GM18526 (cell line): Measurements from ENCODE around the gene DPCD.

Source experiments
- POLR2A ChIP-seq: IDR thresholded peaks from 3 replicates; pipeline ENCODE4 v1.6.1; 2011; ENCODE audit not compliant: insufficient read length; ENCODE audit errors: extremely low read depth

DPCD gene

DNA sequence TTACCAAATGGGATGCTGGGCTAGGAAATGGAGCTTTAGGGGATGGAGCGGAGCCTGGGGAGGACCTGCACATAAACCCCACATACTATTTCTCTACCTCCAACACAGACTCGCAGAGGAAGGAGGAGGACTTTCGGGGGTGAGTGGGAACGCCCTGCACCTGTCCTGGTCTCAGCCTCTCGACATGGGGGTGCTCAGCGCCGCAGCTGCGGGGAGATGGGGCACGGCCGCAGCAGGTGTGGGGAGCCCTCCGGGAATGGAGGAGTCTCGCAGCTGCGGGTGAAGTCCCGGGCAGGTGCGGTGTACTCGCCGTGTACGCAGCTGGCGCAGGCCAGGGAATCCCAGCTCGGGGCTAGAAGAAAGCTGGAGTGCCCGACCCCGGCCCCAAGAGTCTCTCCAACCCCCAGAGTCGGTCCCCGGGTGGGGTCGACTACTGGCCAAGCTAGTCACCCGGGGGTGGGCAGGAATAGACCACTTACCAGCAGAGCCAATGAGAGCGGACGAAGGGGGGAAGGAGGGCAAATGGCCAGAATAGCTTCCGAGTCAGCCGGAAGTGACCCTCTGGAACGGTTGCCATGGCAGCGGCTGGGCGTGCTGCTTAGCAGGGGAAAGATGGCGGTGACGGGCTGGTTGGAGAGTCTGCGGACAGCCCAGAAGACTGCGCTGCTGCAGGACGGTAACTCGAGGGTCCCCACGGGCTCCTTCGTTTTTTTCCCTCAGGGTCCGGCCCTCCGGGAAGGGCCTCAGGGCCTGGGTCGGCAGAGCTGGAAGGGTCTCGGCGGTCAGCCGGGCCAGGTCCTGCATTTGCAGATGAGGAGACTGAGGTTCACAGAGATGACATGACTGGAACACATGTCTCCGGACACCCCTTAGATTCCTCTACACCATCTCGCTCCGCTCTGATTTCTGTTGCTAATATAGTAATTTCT is at the start of gene DPCD, which contains the start of gene POLL:
TSS of gene DPCD (plus strand) at position 597 of the 929 bp plus-strand sequence. CDS start at position 613, 16 bp downstream.
TSS of gene POLL (minus strand) at position 533 of the 929 bp plus-strand sequence. CDS start 897 bp downstream, outside the sequence.
- TF ChIP-seq POLR2A: peak; percentile 56

DNA sequence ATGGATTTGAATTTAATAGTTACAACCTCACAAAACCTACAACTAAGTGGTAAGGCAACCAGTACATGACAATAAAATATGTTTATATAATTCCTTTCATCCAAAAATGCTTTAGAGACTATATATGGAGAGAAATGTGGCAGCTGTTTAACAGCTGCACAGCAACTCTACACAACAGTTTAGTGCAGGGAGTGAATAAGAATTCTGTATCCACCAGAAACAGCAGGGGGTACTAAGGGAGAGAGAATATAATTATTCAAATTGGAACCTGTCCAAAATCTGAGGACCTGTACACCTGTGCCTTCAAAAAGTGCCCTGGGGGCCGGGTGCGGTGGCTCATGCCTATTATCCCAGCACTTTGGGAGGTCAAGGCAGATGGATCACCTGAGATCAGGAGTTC is 49.7 kb upstream of the DPCD start:
- no peak for TF ChIP-seq POLR2A

GRCh38 chr10:101545898-101546297 is 42.2 kb upstream of the DPCD start:
- TF ChIP-seq POLR2A: no peak

DNA sequence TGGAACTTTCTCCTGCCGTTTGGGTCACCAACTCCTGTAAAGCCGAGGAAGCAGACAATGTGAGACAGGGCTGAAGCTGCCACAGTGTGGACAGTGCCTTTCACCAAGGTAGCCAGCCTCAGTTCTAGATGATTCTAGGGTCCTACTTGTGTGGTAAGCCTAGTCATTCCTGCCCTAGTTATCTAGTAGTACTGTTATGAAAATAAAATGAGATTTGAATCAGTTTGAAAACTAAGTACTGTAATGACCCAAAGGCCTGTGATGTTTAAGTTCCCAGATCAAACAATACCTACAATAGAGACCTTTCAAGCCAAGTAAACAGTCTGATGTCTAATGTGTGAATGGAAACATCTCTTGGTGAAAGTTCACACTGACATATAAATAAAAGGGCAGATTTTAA is 37.2 kb upstream of the DPCD start:
- no peak for TF ChIP-seq POLR2A

- TF ChIP-seq POLR2A: no peak
Measured at GRCh38 chr10:101552442-101552841, 35.7 kb upstream of the DPCD start.

DNA sequence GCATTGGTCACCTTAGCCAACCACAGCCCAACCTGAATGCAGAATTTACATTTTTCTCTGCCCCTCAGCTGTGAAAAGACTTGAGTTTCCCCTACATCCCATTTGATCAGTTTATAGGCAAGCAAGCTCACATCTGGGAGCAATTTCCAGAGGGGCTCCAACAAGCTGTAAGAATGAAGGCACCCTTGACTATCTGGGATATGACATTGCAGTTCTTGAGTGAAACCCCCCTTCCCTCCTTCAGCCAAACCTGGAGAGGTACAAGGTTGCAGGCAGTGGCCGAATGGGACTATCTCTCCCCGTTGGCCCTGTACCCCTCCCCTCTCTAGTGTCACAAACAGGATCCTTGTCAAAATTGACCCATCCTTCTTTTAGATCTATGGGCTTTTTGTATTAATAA is 30.6 kb upstream of the DPCD start:
- TF ChIP-seq POLR2A: no peak

DNA sequence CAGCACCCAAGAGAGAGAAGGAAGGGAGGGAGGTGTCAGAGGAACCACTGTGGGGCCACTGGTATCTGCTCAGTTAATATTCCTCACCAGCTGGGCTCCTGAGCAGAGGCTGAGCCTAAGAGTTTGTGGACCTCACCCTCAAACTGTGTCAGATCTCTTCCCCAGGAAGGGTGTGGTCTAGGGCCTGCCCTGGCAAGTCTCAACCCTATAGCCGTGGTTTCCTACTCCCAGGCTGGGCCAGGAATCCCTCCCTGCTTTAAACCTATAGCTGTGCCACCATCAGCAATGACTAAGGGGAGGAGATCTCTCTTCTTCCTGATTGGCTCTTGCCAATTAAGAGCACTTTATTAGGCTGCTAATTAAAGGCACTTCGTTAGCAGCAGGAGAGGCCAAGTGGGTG is 29.9 kb upstream of the DPCD start:
- no peak for TF ChIP-seq POLR2A

DNA sequence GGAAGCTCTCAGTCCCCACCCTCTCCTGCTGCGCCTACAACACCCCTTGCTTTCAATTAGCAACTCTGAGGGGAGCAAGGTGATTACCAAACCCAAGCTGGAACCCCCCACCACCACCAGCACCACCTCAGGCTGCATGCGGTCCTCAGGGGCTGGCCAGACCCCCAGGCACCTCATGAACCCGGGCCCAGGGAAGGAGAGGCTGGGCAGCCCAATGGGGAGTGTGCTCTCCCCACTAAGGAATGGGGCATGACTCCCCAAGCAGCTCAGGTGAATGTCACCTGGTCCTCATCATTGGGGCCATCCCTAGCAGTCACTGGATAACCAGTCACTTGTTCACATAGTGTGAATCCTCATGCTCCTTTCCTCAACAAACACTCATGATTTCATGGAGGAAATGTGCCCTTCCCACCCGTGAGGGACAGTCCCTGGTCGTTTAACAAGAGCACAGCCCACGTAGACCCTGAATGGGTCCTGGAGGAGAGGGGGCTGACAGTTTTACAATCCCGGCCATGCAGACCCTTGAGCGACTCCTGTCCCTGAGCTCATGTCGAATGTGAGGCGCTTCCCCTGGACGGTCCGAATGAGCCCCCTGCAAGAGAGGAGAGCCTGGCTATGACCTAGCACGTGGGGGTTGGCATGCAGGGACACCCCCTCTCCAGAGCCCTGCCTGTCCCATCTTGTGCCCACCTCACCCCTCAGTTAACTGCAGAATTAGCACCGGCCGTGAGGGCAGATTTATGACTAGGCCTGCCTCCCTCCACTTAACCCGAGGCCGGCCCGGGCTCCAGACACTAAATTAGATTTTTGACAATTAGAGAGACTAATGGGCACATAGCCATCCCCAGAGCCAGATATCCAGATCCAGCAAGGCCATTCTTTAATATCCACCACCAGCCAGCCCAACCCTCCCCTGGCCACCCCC is 29.2 kb upstream of the DPCD start:
- TF ChIP-seq POLR2A: no peak

DNA sequence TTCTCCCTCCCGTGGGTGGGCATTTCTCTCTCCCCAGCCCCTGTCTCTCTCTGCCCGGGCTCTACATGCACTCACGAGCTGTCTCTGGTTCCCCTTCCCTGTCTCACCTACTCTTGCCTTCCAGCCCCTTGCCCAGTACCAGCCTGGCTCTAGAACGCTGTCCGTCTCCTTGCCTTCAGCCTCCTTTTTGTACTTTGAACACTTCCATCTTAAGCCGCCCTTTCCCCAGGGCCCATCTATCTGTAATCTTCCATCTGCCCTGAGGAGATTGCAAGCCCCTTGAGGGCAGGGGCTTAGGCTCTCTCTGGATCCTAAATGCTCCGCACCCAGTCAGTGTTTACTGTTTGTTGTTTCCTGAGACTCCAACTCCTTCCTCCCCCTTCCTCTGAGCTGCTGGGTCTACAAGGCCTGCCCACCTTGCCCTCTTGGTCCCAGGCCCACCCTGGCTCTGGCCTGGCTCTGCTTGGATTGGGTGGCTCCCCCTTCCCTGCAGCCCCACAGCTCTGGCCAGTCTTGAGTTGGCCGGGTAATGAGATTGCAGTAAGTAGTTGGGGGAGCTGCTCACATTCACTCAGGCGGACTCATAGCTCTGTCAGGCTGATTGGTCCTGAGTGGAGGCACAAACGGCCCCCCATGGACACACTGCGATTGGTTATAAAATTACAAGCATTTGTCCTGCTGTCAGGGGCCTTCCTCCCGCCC is 28.4 kb upstream of the DPCD start:
- no peak for TF ChIP-seq POLR2A

DNA sequence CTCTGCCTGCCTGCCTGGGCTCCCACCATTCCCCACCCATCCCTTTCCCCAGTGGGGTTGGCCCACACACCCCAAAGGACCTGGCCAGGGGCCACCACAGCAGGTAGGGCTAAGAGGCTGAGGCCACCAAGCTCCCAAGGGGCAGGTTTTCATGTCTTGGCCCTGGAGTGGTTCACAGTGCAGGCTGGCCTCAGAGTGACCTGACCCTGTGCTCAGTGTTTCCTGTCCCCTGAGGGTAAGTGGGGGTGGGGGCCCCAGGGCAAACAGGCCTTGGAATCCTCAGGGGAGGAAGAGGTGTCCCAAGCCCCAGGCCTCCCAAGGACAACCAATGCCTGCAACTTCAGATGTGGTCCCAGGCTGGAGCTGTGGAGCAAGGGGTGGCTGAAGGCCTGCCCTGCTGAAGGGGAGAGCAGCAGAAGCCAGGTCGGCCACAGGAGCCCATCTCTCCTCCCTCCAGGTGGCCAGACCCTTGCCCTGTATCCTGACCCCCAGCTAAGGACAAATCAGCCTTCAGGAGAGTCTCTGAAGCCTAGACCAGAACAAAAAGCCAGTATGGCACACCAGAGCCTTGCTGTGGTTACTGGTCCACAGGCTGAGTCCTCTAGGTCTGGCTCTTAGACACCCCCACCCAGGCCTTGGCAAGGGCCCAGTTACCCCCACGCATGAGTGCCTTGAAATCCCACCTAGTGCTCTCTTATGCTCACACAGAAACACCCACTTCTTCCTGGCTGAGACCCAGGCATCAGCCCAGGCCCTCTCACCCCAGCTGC is 27.6 kb upstream of the DPCD start:
- TF ChIP-seq POLR2A: no peak

DNA sequence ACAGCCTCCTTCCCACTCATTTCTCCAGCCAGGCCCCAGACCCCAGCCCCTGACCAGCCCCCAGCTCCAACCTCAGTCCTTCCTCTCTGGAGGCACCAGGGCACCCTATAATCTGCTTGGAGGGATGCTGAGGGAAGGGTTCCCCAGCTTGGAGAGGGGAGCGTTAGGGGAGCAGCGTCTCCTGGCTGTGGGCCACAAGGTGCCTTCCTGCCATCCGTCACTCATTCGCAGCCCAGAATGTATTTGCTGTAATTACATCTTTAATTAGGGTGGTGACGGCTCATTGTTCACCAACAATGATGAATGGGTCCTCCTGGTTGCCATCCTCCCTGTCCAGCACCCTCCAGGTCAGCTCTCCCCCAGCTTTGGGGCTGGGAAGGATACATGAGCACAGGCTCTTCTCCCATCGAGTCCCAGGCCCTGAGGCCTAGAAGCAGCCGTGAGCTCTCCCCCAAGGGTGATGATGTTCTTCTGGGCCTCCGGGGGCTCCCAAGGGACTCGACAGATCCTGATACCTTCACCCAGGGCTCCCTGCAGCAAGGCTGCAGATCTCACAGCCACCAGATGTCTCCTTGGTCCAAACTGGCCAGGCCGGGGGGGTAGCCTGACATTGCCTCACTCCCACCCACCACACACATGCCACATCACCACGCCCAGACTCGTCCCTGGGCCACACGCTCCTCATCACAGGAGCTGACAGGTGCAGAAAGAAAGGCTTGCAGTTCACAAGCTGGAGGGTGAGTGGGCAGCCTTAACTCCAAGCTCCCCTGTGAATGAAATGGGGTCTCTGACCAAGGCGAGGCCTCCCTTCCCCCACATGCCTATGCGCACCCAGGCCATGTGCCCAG is 26.8 kb upstream of the DPCD start:
- no peak for TF ChIP-seq POLR2A

GRCh38 chr10:101562231-101562630 is 25.9 kb upstream of the DPCD start:
- TF ChIP-seq POLR2A: no peak

DNA sequence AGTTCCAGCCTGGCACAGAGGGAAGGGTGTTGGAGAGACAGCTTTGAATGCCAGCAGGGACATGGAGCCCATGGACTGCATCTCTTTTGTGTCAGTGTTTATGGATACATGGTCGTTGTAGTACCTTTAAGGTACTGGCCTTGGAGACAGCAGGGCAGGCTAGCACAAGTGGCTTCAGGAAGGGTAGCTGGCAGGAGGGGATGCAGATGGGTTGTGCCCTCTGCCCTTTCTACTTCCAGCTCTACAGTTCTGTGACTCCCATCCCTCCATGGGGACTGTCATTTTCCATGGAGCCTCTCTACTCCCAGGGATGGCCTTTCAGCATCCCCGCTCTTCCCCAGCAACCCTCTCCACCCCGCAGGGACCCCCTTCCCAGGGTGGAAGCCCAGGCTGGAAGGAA is 25.1 kb upstream of the DPCD start:
- TF ChIP-seq POLR2A: no peak
